Tibial nerve (tissue), 3 donors: ENCODE data around the gene GPR32.

Experiments used
- CTCF ChIP-seq, 5 experiments: fragments of 200-600 bp in 3 of 5; fragments of 450-650 bp in 2 of 5; sonication (generic) in 3 of 5; IDR thresholded peaks; one replicate each; pipeline ENCODE4 v1.5.1; 2016 to 2019; ENCODE audit warnings: antibody characterized with exemption in 5 of 5, mild to moderate bottlenecking in 3 of 5, moderate library complexity in 2 of 5
- POLR2A ChIP-seq, 2 donors: fragments of 450-650 bp; IDR thresholded peaks; one replicate each; pipeline ENCODE4 v1.6.1; 2017; ENCODE audit warnings: antibody characterized with exemption in 2 of 2, mild to moderate bottlenecking in 2 of 2, moderate library complexity in 2 of 2

GRCh38 chr19:50797781-50798658 lies 27.8 kb downstream of the GPR32 start:
- TF ChIP-seq POLR2A (IDR thresholded peaks at IDR 0.05) (no peak), CTCF (IDR thresholded peaks at IDR 0.05) (no peak)
